ENCODE measurements around the gene IL22RA2. TPM values are rescaled to one million over a fixed set of nuclear protein-coding genes. Genes with fewer than 3 reads are reported as not detected.

Gene IL22RA2
- total and polyA plus RNA-seq, 9 of the 15 experiments (the other 6 are each of a cell fraction or from before 2014, with no cell fraction given): 0.03 TPM; not detected in 8

DNA sequence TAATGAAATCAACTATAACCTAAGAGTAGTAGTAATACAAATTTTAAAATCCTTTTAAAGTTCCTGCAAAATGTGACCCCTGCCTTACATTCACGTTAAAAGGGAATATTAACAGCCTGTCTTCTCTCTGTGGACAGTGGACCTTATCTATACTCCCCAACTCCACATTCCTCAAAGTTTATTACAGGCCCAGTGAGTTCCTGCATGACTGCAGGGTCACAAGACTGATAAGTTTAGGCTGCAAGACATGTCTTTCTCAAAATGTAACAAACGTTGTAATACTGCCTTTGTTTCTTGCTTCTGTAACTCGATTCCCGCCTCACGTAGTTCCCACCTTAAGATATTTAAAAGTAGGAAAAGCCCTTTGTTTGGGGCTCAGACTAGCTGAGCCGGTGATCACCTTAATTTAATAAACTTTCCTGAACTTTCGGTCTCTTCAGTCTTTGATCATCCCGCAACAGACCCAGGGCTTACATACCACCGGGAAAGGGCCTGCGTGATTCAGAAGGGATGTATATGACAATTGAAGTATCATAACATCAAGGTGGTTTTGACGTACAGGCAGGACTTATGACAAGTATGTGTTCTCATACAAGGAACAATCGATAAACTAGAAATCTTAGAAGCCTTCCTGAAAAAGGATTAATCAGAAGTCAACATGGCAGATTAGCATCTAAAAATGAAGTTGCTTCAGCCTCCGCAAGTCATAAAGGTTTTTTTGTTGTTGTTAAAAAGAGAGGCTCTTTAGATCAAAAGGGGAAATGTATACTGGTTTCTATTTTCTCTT lies 3.0 kb downstream of the IL22RA2 start (continued):
- TF ChIP-seq, protein P1, sequence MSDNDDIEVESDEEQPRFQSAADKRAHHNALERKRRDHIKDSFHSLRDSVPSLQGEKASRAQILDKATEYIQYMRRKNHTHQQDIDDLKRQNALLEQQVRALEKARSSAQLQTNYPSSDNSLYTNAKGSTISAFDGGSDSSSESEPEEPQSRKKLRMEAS (CRISPR knock-in tag; IDR thresholded peaks at IDR 0.05): no peak
- TF ChIP-seq RBFOX2 (IDR thresholded peaks at IDR 0.05; ENCODE audit: low read depth, low read length) (no peak), ZNF146 (CRISPR knock-in tag; IDR thresholded peaks at IDR 0.05; ENCODE audit: unreplicated experiment) (no peak), PTBP1 (IDR thresholded peaks at IDR 0.05; ENCODE audit: low read depth, low read length) (no peak), PCBP2 (IDR thresholded peaks at IDR 0.05; ENCODE audit: low read depth, low read length, poor library complexity, severe bottlenecking) (no peak), ZBTB2 (IDR thresholded peaks at IDR 0.05) (no peak), SMARCC2 (IDR thresholded peaks at IDR 0.05; ENCODE audit: low read depth) (no peak; the same call in 1 of the 2 replicates), RREB1 (CRISPR knock-in tag; IDR thresholded peaks at IDR 0.05) (peak; percentile 58; the same call in 1 of the 2 replicates), ZNF253 (CRISPR knock-in tag; conservative IDR thresholded peaks at IDR 0.05) (no peak), YY1 (IDR thresholded peaks at IDR 0.05; ENCODE audit: borderline replicate concordance in 1 of 3, control insufficient read depth in 1 of 3, extremely low read depth in 1 of 3, insufficient read depth in 3 of 3, insufficient read length in 1 of 3, insufficient replicate concordance in 2 of 3, low read depth in 1 of 3, low read length in 2 of 3) (no peak), NONO (IDR thresholded peaks at IDR 0.05; ENCODE audit: low read depth in 2 of 2, low read length in 1 of 2) (no peak), PHB2 (IDR thresholded peaks at IDR 0.05; ENCODE audit: low read depth) (no peak), CUX1 (CRISPR knock-in tag; IDR thresholded peaks at IDR 0.05) (no peak)

All from K562 (cell line).